ENCODE measurements around the gene ZNF584.

The ZNF584 gene

GRCh38 chr19:58408152-58409009, at the start of gene ZNF584:
Gene ZNF584, plus strand, starts transcription at chr19:58408649. Its CDS starts 499 bp downstream, at chr19:58409148.
- H3K4me3 ChIP-seq (ENCODE audit: low read depth, low read length): peak within 1 kb of the TSS; percentile 100
- TF ChIP-seq CTCF (IDR thresholded peaks at IDR 0.05; ENCODE audit: borderline replicate concordance, insufficient read depth, low read depth, low read length): peak; percentile 23; the same call in 1 of the 2 replicates

GRCh38 chr19:58361900-58362271, 46.6 kb upstream of the ZNF584 start:
- peak overlapping the region; percentile 68 for H3K4me3 ChIP-seq (ENCODE audit: low read depth, low read length)
- TF ChIP-seq CTCF (IDR thresholded peaks at IDR 0.05; ENCODE audit: borderline replicate concordance, insufficient read depth, low read depth, low read length): no peak

GRCh38 chr19:58362272-58362994, 46.0 kb upstream of the ZNF584 start, which contains the start of gene ZNF497:
Gene ZNF497, minus strand, starts transcription at chr19:58362751. Its CDS starts 5,116 bp downstream, at chr19:58357635.
- H3K4me3 ChIP-seq (ENCODE audit: low read depth, low read length): peak within 1 kb of the TSS; percentile 68
- no peak for TF ChIP-seq CTCF (IDR thresholded peaks at IDR 0.05; ENCODE audit: borderline replicate concordance, insufficient read depth, low read depth, low read length)

GRCh38 chr19:58364146-58364545, 44.3 kb upstream of the ZNF584 start:
- no peak overlapping the region for H3K4me3 ChIP-seq (ENCODE audit: low read depth, low read length)
- no peak for TF ChIP-seq CTCF (IDR thresholded peaks at IDR 0.05; ENCODE audit: borderline replicate concordance, insufficient read depth, low read depth, low read length)

GRCh38 chr19:58366585-58367430, 41.6 kb upstream of the ZNF584 start:
- TF ChIP-seq CTCF (IDR thresholded peaks at IDR 0.05; ENCODE audit: borderline replicate concordance, insufficient read depth, low read depth, low read length): no peak
- H3K4me3 ChIP-seq (ENCODE audit: low read depth, low read length): no peak overlapping the region

GRCh38 chr19:58367698-58368454, 40.6 kb upstream of the ZNF584 start:
- H3K4me3 ChIP-seq (ENCODE audit: low read depth, low read length): no peak overlapping the region

More at GRCh38 chr19:58367698-58368454, 40.6 kb upstream of the ZNF584 start:
- TF ChIP-seq CTCF (IDR thresholded peaks at IDR 0.05; ENCODE audit: borderline replicate concordance, insufficient read depth, low read depth, low read length): no peak
